HG03159 (cell line): Measurements from ENCODE around the gene GIMD1.

Experiments used
- ATAC-seq: cut with Tn5 transposase; IDR thresholded peaks from one replicate; pipeline ENCODE4 v1.9.1; 2021; ENCODE audit warnings: mild to moderate bottlenecking, moderate library complexity; ENCODE audit not compliant: unreplicated experiment

Gene GIMD1

GRCh38 chr4:106315968-106316772 is 52.4 kb downstream of the GIMD1 start, which contains the start of the genes AIMP1 and TBCK:
Gene AIMP1, plus strand, starts transcription at chr4:106316550. Its CDS starts 8,460 bp downstream, at chr4:106325010.
Gene TBCK, minus strand, starts transcription at chr4:106316209. Its CDS starts 7,249 bp downstream, at chr4:106308960.
- peak; percentile 90 for ATAC-seq

- ATAC-seq, result peak; percentile 22
These were observed 53.1 kb downstream of the GIMD1 start for GRCh38 chr4:106315476-106315967.

- ATAC-seq, result no peak
These were observed 53.6 kb downstream of the GIMD1 start for GRCh38 chr4:106314960-106315359.

- ATAC-seq, result no peak
These were observed 55.5 kb downstream of the GIMD1 start for GRCh38 chr4:106312997-106313522.

- no peak for ATAC-seq
These were observed 56.2 kb downstream of the GIMD1 start for GRCh38 chr4:106312377-106312776.
